GM23338 (cell line): ENCODE results near the gene GPANK1.

ENCODE experiments used
- ETS1 ChIP-seq: IDR thresholded peaks from 2 replicates; pipeline ENCODE4 v1.6.1; 2016; ENCODE audit warnings: antibody characterized with exemption
- EZH2phosphoT487 ChIP-seq: fragments of 200-600 bp; sonication (generic); IDR thresholded peaks from one replicate; pipeline ENCODE4 v1.8.1; 2018; ENCODE audit warnings: antibody characterized with exemption; ENCODE audit not compliant: unreplicated experiment
- POLR2AphosphoS5 ChIP-seq: IDR thresholded peaks from 2 replicates; pipeline ENCODE4 v1.6.1; 2016; ENCODE audit warnings: antibody characterized with exemption, low read depth
- TF ChIP-seq, protein P1 (sequence below), 2 experiments: fragments of 200-600 bp in 1 of 2; sonication (generic) in 1 of 2; conservative IDR thresholded peaks; 2 replicates each; pipeline versions ENCODE4 v1.5.1 to v1.6.1; 2016 to 2017; ENCODE audit warnings: antibody characterized with exemption in 2 of 2, low read depth in 2 of 2, mild to moderate bottlenecking in 2 of 2, moderate library complexity in 1 of 2

DNA sequence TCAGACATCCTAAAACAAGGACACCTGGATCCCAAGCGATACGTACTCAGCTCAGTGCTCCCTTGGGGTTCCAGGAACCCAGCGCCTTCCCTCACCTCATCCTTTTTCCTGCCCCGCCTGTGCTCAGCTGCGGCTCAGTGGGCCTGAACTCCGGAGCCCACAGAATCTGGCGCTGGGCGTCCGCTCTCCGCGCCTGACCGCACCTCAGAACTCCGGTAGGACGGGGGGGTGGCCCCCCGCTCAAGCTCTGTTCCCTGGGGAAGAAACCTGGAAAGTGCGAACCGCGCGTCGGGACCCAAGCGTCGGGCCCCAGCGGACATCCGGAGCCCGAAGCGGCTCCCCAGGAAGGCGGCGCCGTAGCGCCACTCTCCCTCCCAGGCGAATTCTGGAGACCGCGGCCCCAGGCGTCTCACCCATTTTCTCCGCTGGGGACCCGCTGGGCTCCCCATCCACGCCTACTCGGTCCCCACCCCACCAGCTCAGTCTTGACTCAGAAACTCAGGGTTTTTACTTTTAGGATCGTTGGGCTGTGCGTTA lies 16.4 kb upstream of the GPANK1 start:
- TF ChIP-seq, protein P1, sequence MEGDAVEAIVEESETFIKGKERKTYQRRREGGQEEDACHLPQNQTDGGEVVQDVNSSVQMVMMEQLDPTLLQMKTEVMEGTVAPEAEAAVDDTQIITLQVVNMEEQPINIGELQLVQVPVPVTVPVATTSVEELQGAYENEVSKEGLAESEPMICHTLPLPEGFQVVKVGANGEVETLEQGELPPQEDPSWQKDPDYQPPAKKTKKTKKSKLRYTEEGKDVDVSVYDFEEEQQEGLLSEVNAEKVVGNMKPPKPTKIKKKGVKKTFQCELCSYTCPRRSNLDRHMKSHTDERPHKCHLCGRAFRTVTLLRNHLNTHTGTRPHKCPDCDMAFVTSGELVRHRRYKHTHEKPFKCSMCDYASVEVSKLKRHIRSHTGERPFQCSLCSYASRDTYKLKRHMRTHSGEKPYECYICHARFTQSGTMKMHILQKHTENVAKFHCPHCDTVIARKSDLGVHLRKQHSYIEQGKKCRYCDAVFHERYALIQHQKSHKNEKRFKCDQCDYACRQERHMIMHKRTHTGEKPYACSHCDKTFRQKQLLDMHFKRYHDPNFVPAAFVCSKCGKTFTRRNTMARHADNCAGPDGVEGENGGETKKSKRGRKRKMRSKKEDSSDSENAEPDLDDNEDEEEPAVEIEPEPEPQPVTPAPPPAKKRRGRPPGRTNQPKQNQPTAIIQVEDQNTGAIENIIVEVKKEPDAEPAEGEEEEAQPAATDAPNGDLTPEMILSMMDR (conservative IDR thresholded peaks at IDR 0.05; ENCODE audit: low read depth in 2 of 2) = no peak; a peak in 1 of 4 replicates
- no peak for TF ChIP-seq POLR2AphosphoS5
- TF ChIP-seq ETS1 = no peak
- TF ChIP-seq EZH2phosphoT487 = no peak
